ENCODE results near the gene MARK2. TPM values are rescaled to one million over a fixed set of nuclear protein-coding genes. Genes with fewer than 3 reads are reported as not detected.

Gene MARK2
- total RNA-seq, 2 donors from 2014 or later, result 26.6 to 30.6 TPM

DNA sequence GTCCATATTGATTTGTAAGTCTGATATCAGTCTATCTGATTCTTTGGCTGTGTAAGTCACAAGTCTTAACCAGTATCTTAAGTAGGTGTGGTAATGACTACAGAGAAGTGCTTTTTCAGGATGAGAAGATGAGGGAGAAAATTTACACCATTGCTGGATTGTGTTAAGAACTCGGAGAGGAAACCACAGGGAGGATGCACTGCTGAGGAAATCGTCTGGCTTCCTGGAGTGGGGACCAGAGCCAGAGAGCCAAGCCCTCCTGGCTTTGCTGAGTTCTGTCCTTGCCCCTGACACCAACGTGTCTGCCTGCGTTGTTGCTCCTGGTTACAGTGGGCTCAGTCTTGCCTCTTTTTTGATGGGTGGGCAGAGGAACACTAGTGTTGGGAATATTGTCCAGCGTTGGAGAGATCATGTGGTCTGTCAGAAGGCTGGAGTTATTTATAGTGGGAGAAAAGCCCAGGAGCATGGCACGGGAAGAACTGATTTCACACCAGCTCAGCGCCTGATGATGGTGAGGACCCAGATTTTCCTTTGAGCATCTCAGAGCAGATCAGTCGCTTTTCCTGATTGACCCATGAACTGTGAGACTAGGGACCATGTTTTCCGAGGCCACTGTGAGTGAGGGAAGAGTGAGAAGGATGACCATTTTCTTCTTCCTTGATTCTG, 29.6 kb downstream of the MARK2 start:
- Mint-ChIP-seq H3K9me3 (no peaks in the 10 kb centered on the region), H3K27ac (no peak overlapping the region), H3K36me3 (peaks cover 0 to 17% of the 10 kb centered on the region in 2 donors)
- DNase-seq (ENCODE audit: low spot score in 2 of 2) (no peak), ATAC-seq (no peak)

DNA sequence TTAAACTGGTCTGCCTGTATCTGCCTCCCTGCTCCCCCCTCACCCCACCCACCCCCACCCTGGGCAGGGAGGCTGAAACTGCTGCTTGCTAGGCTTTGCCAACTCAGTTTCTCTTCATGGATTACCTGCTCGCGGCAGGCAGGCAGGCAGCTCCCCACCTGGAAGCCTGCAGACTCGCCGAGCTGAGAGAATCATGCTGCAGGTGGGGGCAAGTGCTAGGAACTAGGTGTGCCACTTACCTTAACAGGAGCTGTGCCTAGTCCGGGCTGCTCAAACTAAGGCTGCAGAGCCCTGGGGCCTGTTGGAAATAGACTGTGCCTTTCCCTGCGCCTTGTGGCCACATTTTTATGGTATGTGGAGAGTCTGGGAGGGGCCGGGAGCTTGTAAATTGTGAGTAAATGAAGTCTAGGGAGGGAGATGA, 30.3 kb downstream of the MARK2 start:
- DNase-seq (ENCODE audit: low spot score in 2 of 2) (no peak), ATAC-seq (no peak)
- peaks cover 0 to 17% of the 10 kb centered on the region in 2 donors for H3K36me3 Mint-ChIP-seq
- peak overlapping the region; percentile 26 to 66 for H3K27ac Mint-ChIP-seq
- no peaks in the 10 kb centered on the region for H3K9me3 Mint-ChIP-seq

DNA sequence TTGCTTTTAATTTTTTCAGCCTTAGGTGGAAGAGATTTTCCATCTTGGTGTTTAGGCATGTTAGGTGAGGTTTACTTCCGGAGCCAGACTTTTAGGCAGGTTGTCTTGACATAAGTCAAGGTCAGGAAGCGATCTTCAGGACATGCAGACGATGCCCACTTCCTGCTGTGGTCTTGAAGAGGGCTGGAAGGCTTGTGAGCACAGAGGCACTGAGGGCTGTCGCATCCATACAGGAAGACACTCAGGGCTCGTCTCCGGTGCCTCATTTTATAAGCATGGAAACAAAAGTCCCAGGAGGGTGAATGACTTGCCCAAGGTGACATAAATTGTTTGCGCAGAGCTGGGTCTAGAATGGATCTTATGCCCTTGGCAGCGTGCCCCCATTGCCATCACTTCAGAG, 30.8 kb downstream of the MARK2 start:
- peak overlapping the region in 1 of 2 donors; percentile 66 for H3K27ac Mint-ChIP-seq
- H3K36me3 Mint-ChIP-seq, result peaks cover 0 to 17% of the 10 kb centered on the region in 2 donors
- H3K9me3 Mint-ChIP-seq, result no peaks in the 10 kb centered on the region
- ATAC-seq (peak in 1 of 2 donors; percentile 22), DNase-seq (ENCODE audit: low spot score in 2 of 2) (no peak)

DNA sequence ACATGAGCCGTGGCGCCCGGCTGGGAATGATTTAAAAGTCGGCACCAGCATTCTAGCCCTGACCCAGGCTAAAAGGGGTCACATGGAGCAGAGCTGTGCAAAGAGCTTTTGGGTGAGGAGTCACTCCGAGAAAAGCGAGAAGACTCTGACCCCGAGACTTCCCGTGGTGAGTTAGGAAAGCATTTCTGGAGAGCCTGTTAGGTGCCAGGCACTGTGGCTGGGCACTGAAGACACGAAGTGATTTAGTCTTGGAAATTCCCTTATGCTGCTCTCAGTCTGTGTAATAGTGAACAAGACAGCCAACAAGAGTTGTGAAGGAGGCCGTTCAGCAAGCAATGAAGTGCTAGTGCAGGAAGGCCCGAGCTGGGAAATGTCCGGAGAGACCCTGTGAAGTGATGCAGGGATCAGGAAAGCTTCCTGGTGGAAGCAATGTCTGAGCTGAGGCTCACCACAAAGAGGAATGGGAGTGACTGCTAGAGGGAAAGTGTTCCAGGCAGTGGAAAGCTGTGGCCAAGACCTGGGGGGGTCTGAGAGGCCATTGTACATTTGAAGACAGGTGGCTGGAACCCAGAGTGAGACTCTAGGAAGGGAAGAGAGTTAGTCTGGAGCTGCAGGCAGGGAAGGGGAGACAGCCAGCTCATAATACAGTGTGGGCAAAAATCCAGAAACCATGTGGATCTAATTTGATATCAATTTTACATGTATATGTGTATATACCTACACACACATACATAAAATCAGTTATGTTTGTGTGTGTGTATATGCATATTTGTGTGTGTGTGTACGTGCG, 31.6 kb downstream of the MARK2 start:
- no peak for DNase-seq (ENCODE audit: low spot score in 2 of 2)
- Mint-ChIP-seq H3K36me3 (peaks cover 0 to 21% of the 10 kb centered on the region in 2 donors), H3K9me3 (no peaks in the 10 kb centered on the region), H3K27ac (peak overlapping the region; percentile 66 to 84)
- ATAC-seq, result peak; percentile 22 to 41

DNA sequence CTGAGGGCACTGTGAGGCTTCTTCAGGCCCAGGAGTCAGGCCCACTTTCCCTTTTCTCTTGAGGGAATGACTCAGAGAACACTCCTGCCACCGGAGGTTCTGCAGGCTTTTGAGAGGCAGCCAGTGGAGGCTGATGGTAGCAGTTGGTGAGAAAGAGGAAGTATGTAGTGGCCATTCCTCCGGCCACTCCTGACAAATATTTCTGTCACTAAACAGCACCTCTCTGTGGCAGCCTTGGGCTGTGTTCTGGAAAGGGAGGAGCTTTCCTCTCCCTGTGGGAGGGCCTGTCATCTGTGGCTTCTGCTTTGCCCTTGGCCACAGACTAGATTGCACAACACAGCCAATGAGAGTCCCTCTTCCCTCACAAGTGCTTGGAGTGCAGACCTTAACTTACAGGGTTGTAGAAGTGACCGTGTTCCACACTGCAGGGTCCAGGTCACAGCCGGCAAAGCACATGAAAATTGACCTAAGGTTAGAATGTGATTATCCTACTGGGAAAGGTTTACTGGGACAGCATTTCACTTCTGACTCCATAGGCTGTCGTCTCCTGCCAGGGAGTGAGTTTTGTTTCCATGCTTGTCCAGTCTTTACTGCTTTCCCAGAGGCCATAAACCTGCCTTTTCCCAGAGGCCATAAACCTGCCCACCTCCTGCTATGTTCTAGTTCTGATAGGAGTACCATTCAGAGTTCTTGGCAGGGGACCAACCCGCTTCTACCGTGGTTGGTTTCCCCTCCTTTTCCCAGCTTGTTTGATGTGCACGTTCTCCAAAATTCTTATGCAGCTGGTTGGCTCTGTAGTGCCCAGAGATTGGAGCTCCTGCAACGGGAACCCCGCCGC, 33.3 kb downstream of the MARK2 start:
- Mint-ChIP-seq H3K9me3 (no peaks in the 10 kb centered on the region), H3K36me3 (peaks cover 0 to 22% of the 10 kb centered on the region in 2 donors), H3K27ac (no peak overlapping the region)
- ATAC-seq (peak; percentile 83 to 87), DNase-seq (ENCODE audit: low spot score in 2 of 2) (peak; percentile 22 to 65)

DNA sequence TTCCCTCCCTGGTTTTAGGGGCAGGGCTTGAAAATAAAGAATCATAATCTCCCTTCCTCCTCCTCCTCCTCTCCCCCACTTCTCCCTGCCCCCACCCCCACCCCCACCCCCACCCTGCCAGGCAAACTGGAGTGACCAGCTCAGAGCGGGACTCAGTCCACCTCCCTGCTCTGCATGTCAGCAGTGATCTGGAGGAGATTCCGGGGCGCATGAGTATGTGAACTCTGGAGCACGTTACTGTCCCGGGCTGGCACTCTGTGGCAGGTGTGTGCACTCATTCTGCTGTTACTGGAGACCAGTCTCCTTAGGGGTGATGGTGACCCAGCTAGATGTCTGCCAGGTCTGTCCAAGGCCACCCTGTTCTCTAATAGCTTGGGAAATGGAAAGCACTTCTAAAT, 33.9 kb downstream of the MARK2 start:
- no peak for ATAC-seq
- DNase-seq (ENCODE audit: low spot score in 2 of 2), result no peak
- H3K36me3 Mint-ChIP-seq, result peaks cover 0 to 17% of the 10 kb centered on the region in 2 donors
- no peak overlapping the region for H3K27ac Mint-ChIP-seq
- no peaks in the 10 kb centered on the region for H3K9me3 Mint-ChIP-seq

DNA sequence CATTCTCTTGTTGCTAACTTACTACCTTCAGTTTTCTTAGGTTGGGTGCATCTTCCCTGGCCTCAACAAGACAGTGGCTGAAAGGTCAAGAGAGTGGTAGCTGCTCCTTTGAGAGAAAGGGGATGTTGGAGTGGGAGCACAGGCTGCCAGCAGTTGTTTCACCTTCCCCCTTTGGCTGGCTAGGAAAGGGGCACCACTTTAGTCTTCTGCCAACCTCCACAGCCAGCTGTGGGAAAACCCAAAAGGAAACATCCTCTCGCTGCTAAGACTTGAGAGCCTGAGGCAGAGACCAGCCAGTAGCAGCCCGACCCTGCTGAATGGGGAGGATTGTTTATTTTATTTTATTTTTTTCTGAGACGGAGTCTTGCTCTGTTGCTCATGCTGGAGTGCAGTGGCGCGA, 34.4 kb downstream of the MARK2 start:
- DNase-seq (ENCODE audit: low spot score in 2 of 2) (no peak), ATAC-seq (no peak)
- Mint-ChIP-seq H3K27ac (no peak overlapping the region), H3K9me3 (no peaks in the 10 kb centered on the region), H3K36me3 (peaks cover 0 to 12% of the 10 kb centered on the region in 2 donors)

DNA sequence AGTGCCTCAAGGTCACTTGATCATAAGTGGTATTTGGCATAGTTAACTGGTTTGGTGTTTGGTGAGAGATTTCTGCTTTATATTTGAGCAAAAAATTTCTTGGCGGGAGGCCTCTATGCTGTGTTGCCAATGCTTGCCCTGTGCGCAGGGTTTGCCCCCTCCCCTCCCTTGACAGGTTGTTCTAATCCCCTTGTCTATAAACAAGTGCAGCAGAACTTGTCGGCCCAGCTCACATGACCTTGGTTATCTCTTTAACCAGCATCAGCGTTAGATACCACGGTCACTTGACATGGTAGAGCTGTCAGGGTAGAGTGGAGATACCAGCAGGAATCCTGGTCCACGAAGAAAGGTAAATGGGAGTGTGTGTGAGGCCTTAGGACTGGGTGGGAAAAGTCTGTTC, 35.6 kb downstream of the MARK2 start:
- Mint-ChIP-seq H3K36me3 (peaks cover 0 to 6% of the 10 kb centered on the region in 2 donors), H3K27ac (no peak overlapping the region), H3K9me3 (no peaks in the 10 kb centered on the region)
- ATAC-seq (no peak), DNase-seq (ENCODE audit: low spot score in 2 of 2) (no peak)

DNA sequence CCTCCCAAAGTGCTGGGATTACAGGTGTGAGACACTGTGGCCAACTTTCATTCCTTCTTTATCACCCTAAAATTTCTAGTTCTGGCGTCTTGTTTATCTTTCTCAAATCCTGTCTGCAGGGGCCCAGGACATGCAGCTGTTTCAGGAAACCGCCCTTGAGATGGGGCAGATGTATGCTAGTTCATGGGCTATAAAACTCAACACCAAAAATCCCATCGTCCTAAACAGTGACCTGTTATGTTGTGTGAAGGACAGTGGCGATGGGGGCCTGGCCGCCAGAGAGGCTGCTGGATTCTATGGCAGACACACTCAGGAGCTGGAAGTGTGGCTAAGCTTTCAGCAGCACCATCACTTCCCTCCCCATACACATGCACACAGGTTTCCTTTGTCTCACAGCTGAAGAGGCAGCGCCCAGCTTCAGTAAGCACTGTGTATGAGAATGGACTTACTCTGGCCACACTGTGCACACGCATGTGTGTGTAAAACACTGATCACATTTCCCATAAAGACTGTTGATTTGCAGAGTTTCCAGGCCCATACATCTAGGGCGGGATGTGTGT, 36.7 kb downstream of the MARK2 start:
- H3K36me3 Mint-ChIP-seq, result peaks cover 0 to 6% of the 10 kb centered on the region in 2 donors
- DNase-seq (ENCODE audit: low spot score in 2 of 2), result no peak
- H3K27ac Mint-ChIP-seq, result no peak overlapping the region
- H3K9me3 Mint-ChIP-seq, result no peaks in the 10 kb centered on the region
- ATAC-seq, result no peak

DNA sequence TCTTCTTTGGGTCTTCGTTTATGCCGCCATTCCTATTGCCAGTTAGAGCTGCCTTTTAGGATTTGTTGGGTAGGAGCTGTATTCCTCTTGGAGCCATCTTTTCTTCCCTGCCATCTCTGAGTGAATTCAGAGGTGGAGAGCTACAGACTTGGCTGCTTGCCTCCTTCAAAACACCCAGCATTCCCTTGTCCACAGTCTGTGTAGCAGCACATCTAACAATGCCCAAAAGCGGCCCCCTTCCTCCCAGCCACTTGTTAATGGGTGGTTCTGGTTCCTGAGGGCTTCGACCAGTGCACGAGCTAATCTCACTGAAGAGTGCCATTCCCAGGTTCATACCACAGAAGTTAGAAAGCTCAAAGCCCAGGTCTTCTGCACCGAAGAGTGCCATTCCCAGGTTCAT, 37.7 kb downstream of the MARK2 start:
- Mint-ChIP-seq H3K27ac (no peak overlapping the region), H3K9me3 (no peaks in the 10 kb centered on the region), H3K36me3 (peaks cover 0 to 6% of the 10 kb centered on the region in 2 donors)
- ATAC-seq (no peak), DNase-seq (ENCODE audit: low spot score in 2 of 2) (no peak)

DNA sequence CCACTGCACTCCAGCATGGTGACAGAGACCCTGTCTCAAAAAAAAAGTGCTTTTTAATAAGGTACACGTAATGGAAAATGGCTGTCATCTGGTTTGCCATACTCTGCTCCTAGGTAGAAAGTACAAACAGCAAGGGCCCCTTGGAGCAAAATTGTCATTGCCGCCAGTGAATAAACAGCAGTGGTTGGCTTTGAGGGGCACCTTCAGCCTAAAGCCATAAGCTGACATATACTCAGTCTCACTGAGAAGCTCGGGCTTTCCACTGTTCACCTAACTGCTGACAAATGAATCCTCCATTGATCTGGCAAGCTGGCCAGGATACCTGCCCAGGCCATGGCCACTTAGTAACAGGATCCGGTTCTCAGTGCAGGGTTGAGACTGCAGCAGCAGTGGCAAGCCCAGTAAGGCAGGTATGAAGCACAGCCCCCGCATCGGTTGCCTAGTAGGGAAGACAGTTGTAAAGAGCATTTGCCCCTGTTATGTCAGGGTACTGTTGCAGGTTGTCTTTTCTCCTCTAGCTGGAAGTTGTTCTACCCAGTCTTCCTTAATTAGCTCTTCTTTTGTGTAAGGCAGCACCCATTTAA, 38.8 kb downstream of the MARK2 start:
- H3K27ac Mint-ChIP-seq, result peak overlapping the region in 1 of 2 donors; percentile 32
- ATAC-seq (peak in 1 of 2 donors; percentile 24), DNase-seq (ENCODE audit: low spot score in 2 of 2) (no peak)
- no peaks in the 10 kb centered on the region for H3K9me3 Mint-ChIP-seq
- peaks cover 0 to 6% of the 10 kb centered on the region in 2 donors for H3K36me3 Mint-ChIP-seq

DNA sequence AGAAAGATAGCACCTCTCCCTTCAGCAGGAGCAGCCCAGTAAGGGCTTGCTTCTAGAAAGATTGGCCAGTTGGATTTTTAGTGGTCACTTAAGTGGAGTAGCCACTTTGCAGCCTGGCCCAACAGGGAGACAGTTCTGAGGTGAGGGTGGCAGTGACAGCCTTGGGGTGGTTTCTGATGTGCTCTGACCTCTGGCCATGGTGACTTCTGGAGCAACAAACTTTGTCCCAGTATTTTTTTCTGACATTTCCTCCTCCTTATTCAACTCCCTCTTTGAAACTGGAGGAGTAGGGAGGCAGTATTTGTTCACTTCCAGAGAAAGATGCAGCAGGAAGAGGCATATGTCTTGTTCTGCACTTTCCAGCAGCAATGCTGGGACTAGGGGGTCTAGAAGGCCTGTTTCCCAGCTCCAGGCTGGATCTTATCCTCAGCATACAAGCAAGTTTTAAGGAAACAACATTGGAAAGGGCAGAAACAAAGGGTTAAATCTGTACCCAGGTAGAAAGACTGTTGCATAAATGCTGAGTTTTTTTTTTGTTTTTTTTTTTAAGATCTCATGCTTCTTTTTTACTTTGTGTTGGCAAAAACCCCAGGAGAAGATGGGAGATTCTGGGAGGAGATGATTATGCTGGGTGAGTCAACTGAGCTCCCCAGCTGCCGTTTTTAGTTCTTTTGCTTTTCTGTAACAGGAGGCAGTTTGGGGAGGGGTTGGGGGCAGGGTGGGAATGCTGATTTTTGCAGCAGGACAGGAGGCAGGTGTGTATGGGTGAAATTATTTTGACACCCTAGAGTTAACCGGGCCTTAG, 40.9 kb downstream of the MARK2 start:
- H3K9me3 Mint-ChIP-seq, result no peaks in the 10 kb centered on the region
- no peak for DNase-seq (ENCODE audit: low spot score in 2 of 2)
- ATAC-seq, result no peak
- peak overlapping the region; percentile 48 to 59 for H3K27ac Mint-ChIP-seq
- H3K36me3 Mint-ChIP-seq, result peaks cover 0 to 6% of the 10 kb centered on the region in 2 donors

DNA sequence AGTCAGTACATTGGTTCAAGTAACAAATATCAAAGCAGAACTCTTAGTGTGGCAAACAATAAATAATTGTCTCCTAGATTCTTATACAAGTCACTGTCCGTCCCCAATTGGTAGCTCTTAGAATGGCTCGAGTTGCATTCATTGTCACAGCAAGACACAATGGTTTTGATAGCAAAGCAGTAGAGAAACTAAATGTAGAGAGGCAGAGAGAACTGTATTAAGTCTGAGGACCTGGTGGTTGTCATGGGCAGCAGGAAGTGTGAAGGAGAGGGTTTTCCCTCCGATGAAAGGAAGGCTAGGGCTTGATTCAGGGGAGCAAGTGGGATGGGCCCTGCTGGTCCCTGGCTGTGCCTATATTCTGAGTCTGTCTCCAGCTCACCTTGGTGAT, 41.5 kb downstream of the MARK2 start:
- Mint-ChIP-seq H3K36me3 (peaks cover 0 to 3% of the 10 kb centered on the region in 2 donors), H3K27ac (peak overlapping the region in 1 of 2 donors; percentile 48), H3K9me3 (no peaks in the 10 kb centered on the region)
- DNase-seq (ENCODE audit: low spot score in 2 of 2) (no peak), ATAC-seq (no peak)

DNA sequence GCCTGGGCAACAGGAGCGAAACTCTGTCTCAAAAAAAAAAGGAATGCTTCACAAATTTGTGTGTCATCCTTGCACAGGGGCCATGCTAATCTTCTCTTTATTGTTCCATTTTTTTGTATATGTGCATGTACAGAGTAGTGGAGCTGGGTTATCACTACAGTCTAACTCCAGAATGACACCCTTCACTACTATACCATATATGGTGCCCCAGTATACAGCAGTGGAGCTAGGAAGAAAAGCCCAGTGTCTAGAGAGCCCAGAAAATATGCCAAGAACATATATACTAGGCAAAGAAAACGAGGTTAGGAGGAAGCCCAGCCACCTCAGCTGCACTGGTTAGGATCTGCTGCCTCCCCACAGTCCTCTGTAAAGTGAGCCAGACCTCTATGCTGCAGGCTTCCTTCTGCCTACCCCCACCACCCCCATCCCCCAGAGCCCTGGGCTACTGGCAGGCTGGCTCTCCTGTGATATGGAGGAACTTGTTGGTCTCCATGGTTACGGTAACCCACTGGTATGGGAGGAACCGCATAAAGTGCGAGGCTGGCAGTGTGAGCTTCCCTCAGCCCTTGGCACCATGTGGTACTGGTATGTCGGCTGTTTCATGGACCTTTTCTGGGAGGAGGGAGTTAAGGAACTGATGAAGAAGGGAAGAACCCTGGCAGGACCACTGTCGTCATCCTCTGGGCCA, 43.8 kb downstream of the MARK2 start:
- Mint-ChIP-seq H3K27ac (no peak overlapping the region), H3K9me3 (no peaks in the 10 kb centered on the region), H3K36me3 (no peaks in the 10 kb centered on the region)
- ATAC-seq (no peak), DNase-seq (ENCODE audit: low spot score in 2 of 2) (no peak)

DNA sequence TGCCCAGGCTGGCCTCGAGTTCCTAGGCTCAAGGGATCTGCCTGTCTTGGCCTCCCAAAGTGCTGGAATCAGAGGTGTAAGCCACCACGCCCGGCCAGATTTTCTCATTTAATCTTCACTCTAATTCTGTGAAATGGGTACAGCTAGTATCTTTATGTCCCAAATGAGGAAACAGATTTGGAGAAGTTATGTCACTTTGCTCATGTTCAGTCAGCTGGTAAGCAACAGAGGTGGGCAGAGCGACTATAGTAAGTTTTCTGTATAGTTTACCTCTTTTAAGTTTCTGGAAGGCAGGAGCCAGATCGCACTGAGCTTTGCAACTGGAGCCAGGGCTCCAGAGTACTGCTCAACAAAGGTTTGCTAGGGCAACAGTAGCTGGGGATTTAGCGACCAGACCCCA, 44.9 kb downstream of the MARK2 start:
- no peaks in the 10 kb centered on the region for H3K36me3 Mint-ChIP-seq
- ATAC-seq, result no peak
- peak overlapping the region in 1 of 2 donors; percentile 54 for H3K27ac Mint-ChIP-seq
- no peak for DNase-seq (ENCODE audit: low spot score in 2 of 2)
- no peaks in the 10 kb centered on the region for H3K9me3 Mint-ChIP-seq

Measured in activated naive CD4-positive, alpha-beta T cell treated with anti-CD3 and anti-CD28 coated beads, Interleukin-2, amount 50 U/mL, for 72 hours (primary cell).